Measurements from ENCODE around the gene GRIA4. TPM values are rescaled to one million over a fixed set of nuclear protein-coding genes. Genes with fewer than 3 reads are reported as not detected.

The GRIA4 gene
- total and polyA plus RNA-seq, 2 experiments from 2014 or later = 1.3 to 3.7 TPM

GRCh38 chr11:105935791-105936190 lies 325.9 kb downstream of the GRIA4 start:
- Histone ChIP-seq H3K27ac (no peak overlapping the region), H3K9me3 (ENCODE audit: low read depth) (no peaks in the 10 kb centered on the region), H4K20me1 (ENCODE audit: insufficient read depth, poor library complexity, severe bottlenecking) (no peaks in the 10 kb centered on the region), H3K9me2 (replicated peaks; ENCODE audit: insufficient read depth) (no peaks in the 10 kb centered on the region), H2AFZ (no peak overlapping the region), H3K4me1 (ENCODE audit: insufficient read depth) (peaks cover 20% of the 10 kb centered on the region), H3K4me2 (no peak overlapping the region), H3K79me2 (no peaks in the 10 kb centered on the region), H3K36me3 (replicated peaks; ENCODE audit: insufficient read depth, low read depth) (no peaks in the 10 kb centered on the region), H3K4me3 (no peak overlapping the region), H3K27me3 (no peaks in the 10 kb centered on the region)
- WGBS (ENCODE audit: low lambda C conversion rate, missing lambda C conversion rate) = 62% methylated on average over 2 of the region's 2 CpGs
- DNase-seq (ENCODE audit: low spot score) = no peak
- TF ChIP-seq CTCF (IDR thresholded peaks at IDR 0.05; ENCODE audit: poor library complexity) (no peak), EZH2phosphoT487 (IDR thresholded peaks at IDR 0.05; ENCODE audit: low read depth, severe bottlenecking, unreplicated experiment) (no peak), EZH2 (IDR thresholded peaks at IDR 0.05; ENCODE audit: borderline replicate concordance) (no peak)

GRCh38 chr11:105937331-105937730 lies 327.5 kb downstream of the GRIA4 start:
- H4K20me1 ChIP-seq (ENCODE audit: insufficient read depth, poor library complexity, severe bottlenecking) = no peaks in the 10 kb centered on the region
- no peaks in the 10 kb centered on the region for H3K27me3 ChIP-seq
- H3K4me2 ChIP-seq = no peak overlapping the region
- no peak for DNase-seq (ENCODE audit: low spot score)
- H3K4me1 ChIP-seq (ENCODE audit: insufficient read depth) = peaks cover 20% of the 10 kb centered on the region
- no peak overlapping the region for H2AFZ ChIP-seq
- WGBS (ENCODE audit: low lambda C conversion rate, missing lambda C conversion rate) = 32% methylated on average over 4 of the region's 4 CpGs
- no peak for TF ChIP-seq CTCF (IDR thresholded peaks at IDR 0.05; ENCODE audit: poor library complexity)
- TF ChIP-seq EZH2 (IDR thresholded peaks at IDR 0.05; ENCODE audit: borderline replicate concordance) = no peak
- no peak for TF ChIP-seq EZH2phosphoT487 (IDR thresholded peaks at IDR 0.05; ENCODE audit: low read depth, severe bottlenecking, unreplicated experiment)
- H3K9me2 ChIP-seq (replicated peaks; ENCODE audit: insufficient read depth) = no peaks in the 10 kb centered on the region
- H3K9me3 ChIP-seq (ENCODE audit: low read depth) = no peaks in the 10 kb centered on the region
- no peak overlapping the region for H3K4me3 ChIP-seq
- no peak overlapping the region for H3K27ac ChIP-seq
- H3K36me3 ChIP-seq (replicated peaks; ENCODE audit: insufficient read depth, low read depth) = no peaks in the 10 kb centered on the region
- no peaks in the 10 kb centered on the region for H3K79me2 ChIP-seq

GRCh38 chr11:105937738-105938137 lies 327.9 kb downstream of the GRIA4 start:
- H3K27me3 ChIP-seq = no peaks in the 10 kb centered on the region
- TF ChIP-seq EZH2phosphoT487 (IDR thresholded peaks at IDR 0.05; ENCODE audit: low read depth, severe bottlenecking, unreplicated experiment) (no peak), EZH2 (IDR thresholded peaks at IDR 0.05; ENCODE audit: borderline replicate concordance) (no peak), CTCF (IDR thresholded peaks at IDR 0.05; ENCODE audit: poor library complexity) (no peak)
- no peak overlapping the region for H3K4me2 ChIP-seq
- H3K27ac ChIP-seq = no peak overlapping the region
- peaks cover 20% of the 10 kb centered on the region for H3K4me1 ChIP-seq (ENCODE audit: insufficient read depth)
- H3K36me3 ChIP-seq (replicated peaks; ENCODE audit: insufficient read depth, low read depth) = no peaks in the 10 kb centered on the region
- H3K79me2 ChIP-seq = no peaks in the 10 kb centered on the region
- H3K9me2 ChIP-seq (replicated peaks; ENCODE audit: insufficient read depth) = no peaks in the 10 kb centered on the region
- peak; percentile 10 for DNase-seq (ENCODE audit: low spot score)
- no peaks in the 10 kb centered on the region for H4K20me1 ChIP-seq (ENCODE audit: insufficient read depth, poor library complexity, severe bottlenecking)
- no peaks in the 10 kb centered on the region for H3K9me3 ChIP-seq (ENCODE audit: low read depth)
- no peak overlapping the region for H3K4me3 ChIP-seq
- no peak overlapping the region for H2AFZ ChIP-seq
- 72% methylated on average over 2 of the region's 2 CpGs for WGBS (ENCODE audit: low lambda C conversion rate, missing lambda C conversion rate)

GRCh38 chr11:105942921-105943320 lies 333.0 kb downstream of the GRIA4 start:
- Histone ChIP-seq H3K9me2 (replicated peaks; ENCODE audit: insufficient read depth) (no peaks in the 10 kb centered on the region), H3K79me2 (no peaks in the 10 kb centered on the region), H3K4me1 (ENCODE audit: insufficient read depth) (peaks cover 1% of the 10 kb centered on the region), H3K27me3 (no peaks in the 10 kb centered on the region), H3K4me3 (no peak overlapping the region), H3K9me3 (ENCODE audit: low read depth) (no peaks in the 10 kb centered on the region), H2AFZ (no peak overlapping the region), H4K20me1 (ENCODE audit: insufficient read depth, poor library complexity, severe bottlenecking) (no peaks in the 10 kb centered on the region), H3K27ac (no peak overlapping the region), H3K36me3 (replicated peaks; ENCODE audit: insufficient read depth, low read depth) (no peaks in the 10 kb centered on the region), H3K4me2 (no peak overlapping the region)
- TF ChIP-seq EZH2 (IDR thresholded peaks at IDR 0.05; ENCODE audit: borderline replicate concordance) = no peak
- no peak for TF ChIP-seq EZH2phosphoT487 (IDR thresholded peaks at IDR 0.05; ENCODE audit: low read depth, severe bottlenecking, unreplicated experiment)
- no peak for TF ChIP-seq CTCF (IDR thresholded peaks at IDR 0.05; ENCODE audit: poor library complexity)
- WGBS (ENCODE audit: low lambda C conversion rate, missing lambda C conversion rate) = 52% methylated on average over 2 of the region's 2 CpGs
- DNase-seq (ENCODE audit: low spot score) = no peak
